ENCODE data around the gene SCUBE2. TPM values are rescaled to one million over a fixed set of nuclear protein-coding genes. Genes with fewer than 3 reads are reported as not detected.

SCUBE2 gene
- polyA plus RNA-seq, result 1 to 10 TPM in 1 of 2 donors, under 1 TPM in 1; 0.84 to 4.6 TPM

DNA sequence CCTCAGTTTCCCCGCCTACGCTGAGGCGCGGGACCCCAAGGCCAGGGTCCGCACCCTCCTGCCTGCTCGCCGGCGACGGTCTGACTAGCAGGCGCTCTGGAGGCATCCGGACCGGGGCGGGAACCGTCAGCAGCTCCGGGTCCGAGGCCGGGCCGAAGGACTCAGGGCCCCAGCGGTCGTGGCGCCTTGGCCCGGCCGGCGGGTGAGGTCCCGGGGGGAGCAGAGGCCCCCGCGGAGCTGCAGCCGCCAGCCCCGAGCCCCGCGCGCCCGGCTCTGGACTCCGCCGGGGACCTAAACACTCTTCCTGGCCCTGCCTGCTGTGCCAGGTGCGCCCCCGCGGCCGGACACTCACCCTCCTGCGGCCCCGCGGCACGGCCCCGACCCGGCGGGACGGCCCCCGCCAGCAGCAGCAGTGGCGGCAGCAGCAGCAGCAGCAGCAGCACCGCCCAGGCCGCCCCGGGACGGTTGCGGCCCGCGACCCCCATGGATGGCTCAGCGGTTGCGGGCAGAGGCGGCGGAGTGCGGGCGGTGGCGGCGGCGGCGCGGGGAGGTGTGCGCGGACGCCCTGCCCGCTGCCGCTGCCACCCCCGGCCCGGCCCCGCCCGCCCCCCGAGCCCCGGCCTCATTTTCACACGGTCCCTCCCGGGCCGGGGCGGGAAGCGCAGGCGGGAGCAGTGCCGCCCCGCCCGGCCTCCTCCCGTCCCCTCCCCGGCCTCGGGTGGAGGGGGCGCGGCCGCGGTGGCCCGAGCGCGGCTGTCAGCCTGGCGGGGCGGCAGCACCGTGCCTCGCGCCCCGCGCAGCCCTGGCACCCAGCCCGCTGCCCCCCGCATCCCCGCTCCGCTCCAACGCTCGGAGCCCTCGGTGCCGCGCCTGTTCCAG, at the start of gene SCUBE2:
Gene SCUBE2, minus strand, starts transcription at position 556 of the 879 bp plus-strand sequence. Its CDS starts 71 bp downstream, at position 485.
- 2 to 4% methylated on average over 62 to 113 of the region's 113 CpGs for WGBS, 2 donors
- Histone ChIP-seq H3K27ac (ENCODE audit: low read depth in 2 of 2, low read length in 1 of 2) (no peak within 1 kb of the TSS), H3K4me3 (ENCODE audit: low read depth in 1 of 2, low read length in 2 of 2) (peak within 1 kb of the TSS; percentile 56 to 65), H3K36me3 (ENCODE audit: control insufficient read depth in 2 of 2, insufficient read depth in 2 of 2, low read length in 1 of 2) (no peaks in the 10 kb centered on the region), H3K9me3 (ENCODE audit: control insufficient read depth in 2 of 2, insufficient read depth in 1 of 2, low read depth in 1 of 2, low read length in 1 of 2) (peaks cover 0 to 4% of the 10 kb centered on the region in 2 donors), H3K27me3 (ENCODE audit: control insufficient read depth in 1 of 2, insufficient read depth in 2 of 2, low read length in 2 of 2) (no peaks in the 10 kb centered on the region), H3K4me1 (ENCODE audit: control insufficient read depth in 2 of 2, insufficient read depth in 2 of 2, low read length in 1 of 2) (peaks cover 0 to 6% of the 10 kb centered on the region in 2 donors)

DNA sequence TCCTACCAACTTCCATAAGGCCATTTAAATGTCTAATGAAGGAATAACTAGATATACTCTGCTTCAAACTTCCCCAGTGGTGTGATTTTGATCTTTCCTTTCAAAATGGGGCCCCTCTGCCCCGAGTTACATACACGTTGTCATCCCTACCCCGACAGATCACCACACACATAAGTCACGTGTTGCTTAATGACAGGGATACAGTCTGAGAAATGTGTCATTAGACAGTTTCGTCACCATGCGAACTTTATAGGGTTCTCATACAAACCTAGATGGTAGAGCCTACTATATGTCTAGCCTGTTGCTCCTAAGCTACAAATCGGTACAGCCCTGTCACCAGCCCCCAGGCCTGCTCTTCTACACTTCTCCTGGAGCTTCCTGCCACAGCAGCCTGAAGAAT, 49.8 kb upstream of the SCUBE2 start:
- 87 to 94% methylated on average over 7 of the region's 7 CpGs for WGBS, 2 donors
- H3K4me1 ChIP-seq (ENCODE audit: control insufficient read depth in 2 of 2, insufficient read depth in 2 of 2, low read length in 1 of 2), result peaks cover 0 to 18% of the 10 kb centered on the region in 2 donors

DNA sequence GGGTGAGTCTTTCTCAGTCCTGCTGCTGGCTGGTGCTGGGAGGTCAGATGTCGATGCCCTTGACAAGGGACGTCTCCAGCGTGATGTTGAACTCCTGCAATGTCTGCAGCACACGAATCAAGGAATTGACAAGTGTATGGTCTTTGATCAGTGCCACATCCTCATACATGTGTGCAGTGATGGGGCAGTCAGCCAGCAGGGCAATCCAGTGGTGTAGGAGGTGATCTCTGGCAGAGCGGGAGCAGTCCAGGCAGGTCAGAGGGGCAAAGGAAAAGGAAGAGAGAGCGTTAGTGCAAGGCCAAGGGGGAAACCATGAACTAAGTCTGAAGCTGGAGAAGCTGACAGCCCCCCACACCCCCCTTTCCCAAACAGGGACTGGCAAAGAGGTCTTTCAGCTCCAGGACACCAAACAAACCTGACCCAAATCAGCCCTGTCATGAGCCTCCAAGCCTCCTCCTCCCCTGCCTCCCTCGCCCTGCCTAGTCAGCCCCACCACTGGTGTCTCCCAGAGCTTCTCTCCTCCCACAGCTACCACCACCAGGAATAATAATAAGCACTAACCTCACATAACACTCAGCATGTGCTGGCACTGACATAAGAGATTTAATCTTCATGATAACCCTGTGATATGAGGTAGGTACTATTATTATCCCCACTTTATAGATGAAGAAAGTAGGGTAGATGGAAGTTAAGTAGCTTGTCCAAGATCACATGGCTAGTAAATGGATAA, 48.4 kb upstream of the SCUBE2 start:
- H3K27me3 ChIP-seq (ENCODE audit: control insufficient read depth in 1 of 2, insufficient read depth in 2 of 2, low read length in 2 of 2), result no peaks in the 10 kb centered on the region
- WGBS, 2 donors, result 60 to 61% methylated on average over 6 to 7 of the region's 7 CpGs
- peaks cover 0 to 18% of the 10 kb centered on the region in 2 donors for H3K4me1 ChIP-seq (ENCODE audit: control insufficient read depth in 2 of 2, insufficient read depth in 2 of 2, low read length in 1 of 2)
- H3K36me3 ChIP-seq (ENCODE audit: control insufficient read depth in 2 of 2, insufficient read depth in 2 of 2, low read length in 1 of 2), result peaks cover 14 to 15% of the 10 kb centered on the region in 2 donors
- peak overlapping the region; percentile 69 to 78 for H3K27ac ChIP-seq (ENCODE audit: low read depth in 2 of 2, low read length in 1 of 2)
- peaks cover 3 to 9% of the 10 kb centered on the region in 2 donors for H3K9me3 ChIP-seq (ENCODE audit: control insufficient read depth in 2 of 2, insufficient read depth in 1 of 2, low read depth in 1 of 2, low read length in 1 of 2)
- no peak overlapping the region for H3K4me3 ChIP-seq (ENCODE audit: low read depth in 1 of 2, low read length in 2 of 2)

More for the DNA sequence above, 49.8 kb upstream of the SCUBE2 start:
- Histone ChIP-seq H3K4me3 (ENCODE audit: low read depth in 1 of 2, low read length in 2 of 2) (no peak overlapping the region), H3K36me3 (ENCODE audit: control insufficient read depth in 2 of 2, insufficient read depth in 2 of 2, low read length in 1 of 2) (peaks cover 14 to 16% of the 10 kb centered on the region in 2 donors), H3K27ac (ENCODE audit: low read depth in 2 of 2, low read length in 1 of 2) (no peak overlapping the region), H3K27me3 (ENCODE audit: control insufficient read depth in 1 of 2, insufficient read depth in 2 of 2, low read length in 2 of 2) (no peaks in the 10 kb centered on the region), H3K9me3 (ENCODE audit: control insufficient read depth in 2 of 2, insufficient read depth in 1 of 2, low read depth in 1 of 2, low read length in 1 of 2) (peaks cover 3 to 9% of the 10 kb centered on the region in 2 donors)

DNA sequence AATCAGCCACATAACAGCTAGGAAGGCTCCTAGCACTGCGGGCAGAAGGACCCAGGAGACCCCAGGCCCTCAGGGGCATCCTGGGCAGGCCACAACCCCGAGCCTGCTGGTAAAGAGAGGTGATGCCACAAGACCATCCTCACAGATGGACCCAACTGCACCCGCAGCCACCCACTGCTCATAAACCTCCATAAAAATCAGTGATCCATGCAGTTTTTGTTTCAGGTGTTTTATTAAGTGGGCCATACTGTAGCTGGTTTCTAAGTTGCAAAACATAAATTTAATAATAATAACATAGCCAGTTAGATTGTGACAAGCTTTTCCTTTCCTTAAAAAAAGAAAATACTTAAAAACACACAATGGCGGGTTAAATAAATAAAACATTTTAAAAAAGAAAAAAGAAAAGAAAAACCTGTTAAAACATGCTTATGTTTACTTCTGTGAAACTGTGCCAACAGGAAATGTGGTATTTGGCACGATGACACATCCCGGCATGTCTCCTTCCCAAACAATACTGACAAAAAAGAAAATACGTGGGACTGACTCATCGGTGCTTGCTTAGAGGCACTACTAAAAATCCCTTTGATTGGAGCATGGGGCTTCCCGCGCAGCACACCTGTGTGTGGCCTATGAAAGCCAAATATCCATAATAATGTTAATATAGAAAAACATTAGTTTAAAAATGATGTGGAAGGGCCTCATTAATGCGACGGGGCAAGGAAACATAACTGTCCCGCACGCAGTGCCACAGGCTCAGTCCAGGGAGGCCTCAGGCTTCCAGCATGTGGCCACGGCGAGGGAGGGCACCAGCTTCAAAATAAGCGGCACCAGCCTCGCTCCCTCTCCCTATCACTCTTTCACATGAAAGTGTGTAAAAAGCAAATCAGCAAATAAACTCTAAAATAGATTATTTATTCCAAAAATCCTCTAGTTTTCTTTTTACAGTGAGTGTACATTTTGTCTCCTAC, 47.5 kb upstream of the SCUBE2 start:
- Histone ChIP-seq H3K9me3 (ENCODE audit: control insufficient read depth in 2 of 2, insufficient read depth in 1 of 2, low read depth in 1 of 2, low read length in 1 of 2) (peaks cover 3 to 6% of the 10 kb centered on the region in 2 donors), H3K4me1 (ENCODE audit: control insufficient read depth in 2 of 2, insufficient read depth in 2 of 2, low read length in 1 of 2) (peaks cover 0 to 18% of the 10 kb centered on the region in 2 donors), H3K27ac (ENCODE audit: low read depth in 2 of 2, low read length in 1 of 2) (peak overlapping the region; percentile 69 to 78), H3K27me3 (ENCODE audit: control insufficient read depth in 1 of 2, insufficient read depth in 2 of 2, low read length in 2 of 2) (no peaks in the 10 kb centered on the region), H3K4me3 (ENCODE audit: low read depth in 1 of 2, low read length in 2 of 2) (no peak overlapping the region), H3K36me3 (ENCODE audit: control insufficient read depth in 2 of 2, insufficient read depth in 2 of 2, low read length in 1 of 2) (peaks cover 11 to 13% of the 10 kb centered on the region in 2 donors)
- 43 to 45% methylated on average over 18 of the region's 18 CpGs for WGBS, 2 donors

DNA sequence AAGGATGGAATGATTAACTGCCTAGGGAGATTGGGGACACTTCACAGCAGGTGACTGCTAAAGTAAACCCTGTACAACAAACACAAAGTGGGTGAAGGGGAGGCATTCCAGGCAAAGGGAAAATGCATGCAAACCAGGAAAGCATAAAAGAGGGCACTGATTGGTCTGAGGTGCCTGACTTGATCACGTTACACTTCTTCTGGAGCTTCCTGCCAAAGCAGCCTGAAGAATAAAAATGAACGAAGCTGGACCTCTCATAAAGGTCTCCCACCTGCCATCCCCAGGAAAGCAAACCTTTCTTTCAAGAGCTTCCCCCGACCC, 46.7 kb upstream of the SCUBE2 start:
- Histone ChIP-seq H3K4me3 (ENCODE audit: low read depth in 1 of 2, low read length in 2 of 2) (no peak overlapping the region), H3K36me3 (ENCODE audit: control insufficient read depth in 2 of 2, insufficient read depth in 2 of 2, low read length in 1 of 2) (peaks cover 6 to 7% of the 10 kb centered on the region in 2 donors), H3K4me1 (ENCODE audit: control insufficient read depth in 2 of 2, insufficient read depth in 2 of 2, low read length in 1 of 2) (peaks cover 0 to 17% of the 10 kb centered on the region in 2 donors), H3K27me3 (ENCODE audit: control insufficient read depth in 1 of 2, insufficient read depth in 2 of 2, low read length in 2 of 2) (no peaks in the 10 kb centered on the region), H3K9me3 (ENCODE audit: control insufficient read depth in 2 of 2, insufficient read depth in 1 of 2, low read depth in 1 of 2, low read length in 1 of 2) (no peaks in the 10 kb centered on the region), H3K27ac (ENCODE audit: low read depth in 2 of 2, low read length in 1 of 2) (peak overlapping the region; percentile 66 to 71)
- WGBS, 2 donors, result 74 to 81% methylated on average over 3 of the region's 3 CpGs

DNA sequence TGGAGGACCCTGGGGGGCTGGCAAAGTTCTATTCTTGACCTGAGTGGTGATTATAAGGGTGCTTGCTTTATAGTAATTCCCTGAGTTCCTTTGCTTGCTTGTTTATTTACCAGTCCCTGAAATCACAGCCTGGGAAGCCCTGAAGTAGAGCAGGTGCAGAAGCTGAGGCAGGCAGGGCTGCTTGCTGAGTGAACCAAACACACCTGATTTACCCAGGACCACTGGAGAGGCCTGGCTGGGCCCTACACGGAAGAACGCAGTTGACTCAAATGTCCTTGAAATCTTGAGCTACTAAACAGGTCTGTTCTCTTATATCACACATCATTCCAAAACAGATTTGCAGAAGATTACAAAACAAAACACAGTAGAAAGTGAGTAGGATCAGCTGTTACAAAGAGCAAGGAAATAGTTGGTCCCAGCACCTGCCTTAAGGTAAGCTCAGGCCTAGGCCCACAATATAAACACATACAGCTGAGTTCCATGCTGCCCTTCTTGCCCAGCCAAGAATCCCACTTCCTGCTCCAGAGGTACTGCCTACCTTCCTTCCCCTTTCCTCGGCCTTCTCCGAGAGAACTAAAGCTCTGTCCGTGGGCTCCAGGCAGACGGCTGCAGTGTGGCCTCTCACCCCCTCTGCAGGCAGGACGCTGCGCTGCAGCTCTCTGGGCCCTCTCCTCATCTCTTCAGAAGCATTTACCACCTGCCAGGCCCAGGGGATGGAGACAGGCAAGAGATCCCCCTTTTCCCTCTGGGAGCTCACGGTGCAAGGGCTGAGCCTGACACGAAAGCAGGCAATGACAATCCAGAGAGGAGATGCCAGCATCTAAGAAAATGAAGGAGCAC, 46.1 kb upstream of the SCUBE2 start:
- Histone ChIP-seq H3K36me3 (ENCODE audit: control insufficient read depth in 2 of 2, insufficient read depth in 2 of 2, low read length in 1 of 2) (peaks cover 2 to 7% of the 10 kb centered on the region in 2 donors), H3K9me3 (ENCODE audit: control insufficient read depth in 2 of 2, insufficient read depth in 1 of 2, low read depth in 1 of 2, low read length in 1 of 2) (no peaks in the 10 kb centered on the region), H3K27ac (ENCODE audit: low read depth in 2 of 2, low read length in 1 of 2) (peak overlapping the region; percentile 5 to 61), H3K4me3 (ENCODE audit: low read depth in 1 of 2, low read length in 2 of 2) (no peak overlapping the region), H3K4me1 (ENCODE audit: control insufficient read depth in 2 of 2, insufficient read depth in 2 of 2, low read length in 1 of 2) (peaks cover 0 to 17% of the 10 kb centered on the region in 2 donors), H3K27me3 (ENCODE audit: control insufficient read depth in 1 of 2, insufficient read depth in 2 of 2, low read length in 2 of 2) (no peaks in the 10 kb centered on the region)
- WGBS, 2 donors, result 18 to 26% methylated on average over 10 of the region's 10 CpGs

DNA sequence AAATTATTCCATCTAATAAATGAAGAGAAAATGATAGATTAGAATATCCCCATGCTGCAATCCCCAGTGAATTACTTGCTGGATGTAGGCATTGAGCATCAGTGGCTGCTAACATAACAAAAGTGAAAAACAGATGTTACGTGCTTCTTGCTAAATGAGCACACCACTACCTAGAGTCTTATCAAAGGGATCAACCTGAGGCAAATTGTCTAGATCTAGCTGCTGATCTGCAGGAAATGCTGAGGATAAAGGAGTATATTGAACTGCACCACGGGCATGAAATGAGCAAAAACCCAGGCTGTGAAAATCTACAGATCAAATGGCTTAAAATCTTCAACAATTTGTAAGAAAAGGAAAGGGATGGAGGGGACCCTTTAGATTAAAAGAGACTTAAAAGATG, 45.3 kb upstream of the SCUBE2 start:
- peaks cover 0 to 17% of the 10 kb centered on the region in 2 donors for H3K4me1 ChIP-seq (ENCODE audit: control insufficient read depth in 2 of 2, insufficient read depth in 2 of 2, low read length in 1 of 2)
- H3K4me3 ChIP-seq (ENCODE audit: low read depth in 1 of 2, low read length in 2 of 2), result no peak overlapping the region
- H3K27me3 ChIP-seq (ENCODE audit: control insufficient read depth in 1 of 2, insufficient read depth in 2 of 2, low read length in 2 of 2), result no peaks in the 10 kb centered on the region
- WGBS, 2 donors, result 89 to 94% methylated on average over 2 of the region's 2 CpGs
- peaks cover 2 to 5% of the 10 kb centered on the region in 2 donors for H3K36me3 ChIP-seq (ENCODE audit: control insufficient read depth in 2 of 2, insufficient read depth in 2 of 2, low read length in 1 of 2)
- no peak overlapping the region for H3K27ac ChIP-seq (ENCODE audit: low read depth in 2 of 2, low read length in 1 of 2)
- no peaks in the 10 kb centered on the region for H3K9me3 ChIP-seq (ENCODE audit: control insufficient read depth in 2 of 2, insufficient read depth in 1 of 2, low read depth in 1 of 2, low read length in 1 of 2)

DNA sequence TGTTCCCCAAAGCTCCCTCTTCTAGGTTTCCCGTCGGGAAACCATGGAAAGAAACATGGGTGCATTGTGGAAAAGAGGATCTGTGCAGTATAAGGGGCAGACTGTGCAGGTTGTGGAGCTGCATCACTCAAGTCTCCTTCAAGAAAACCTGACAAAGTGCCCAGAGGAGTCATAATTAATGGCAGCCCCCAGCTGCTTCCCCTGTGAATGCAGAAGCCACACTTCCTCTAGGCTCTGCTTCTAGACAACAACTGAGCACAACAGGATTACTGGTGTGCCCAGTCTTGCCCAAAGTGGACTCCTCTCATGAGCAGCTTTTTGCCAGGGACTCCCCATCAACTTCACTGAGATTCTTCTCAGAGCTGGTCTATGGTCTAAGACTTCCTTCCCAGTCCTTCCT, 42.6 kb upstream of the SCUBE2 start:
- WGBS, 2 donors, result 96 to 98% methylated on average over 2 of the region's 2 CpGs
- no peaks in the 10 kb centered on the region for H3K27me3 ChIP-seq (ENCODE audit: control insufficient read depth in 1 of 2, insufficient read depth in 2 of 2, low read length in 2 of 2)
- no peak overlapping the region for H3K4me3 ChIP-seq (ENCODE audit: low read depth in 1 of 2, low read length in 2 of 2)
- H3K4me1 ChIP-seq (ENCODE audit: control insufficient read depth in 2 of 2, insufficient read depth in 2 of 2, low read length in 1 of 2), result peaks cover 0 to 11% of the 10 kb centered on the region in 2 donors
- no peak overlapping the region for H3K27ac ChIP-seq (ENCODE audit: low read depth in 2 of 2, low read length in 1 of 2)
- H3K36me3 ChIP-seq (ENCODE audit: control insufficient read depth in 2 of 2, insufficient read depth in 2 of 2, low read length in 1 of 2), result peaks cover 0 to 4% of the 10 kb centered on the region in 2 donors
- H3K9me3 ChIP-seq (ENCODE audit: control insufficient read depth in 2 of 2, insufficient read depth in 1 of 2, low read depth in 1 of 2, low read length in 1 of 2), result no peaks in the 10 kb centered on the region
